CD4-positive, alpha-beta T cell treated with Interleukin-15 for 4 hours (primary cell): Measurements from ENCODE around the gene FBLN1.
"Not testable (repeated sequence)": the region's sequence is repeated elsewhere in the genome, so short reads cannot be mapped to it uniquely, and the experiment has no call there.

Experiments used
- DNase-seq: peaks from one replicate; pipeline ENCODE4 v3.0.0-alpha.2; 2020; ENCODE audit warnings: low spot score

Gene FBLN1

GRCh38 chr22:45612940-45613339, 110.3 kb downstream of the FBLN1 start:
- no peak for DNase-seq

GRCh38 chr22:45615364-45615763, 112.7 kb downstream of the FBLN1 start:
- DNase-seq, result no peak

DNA sequence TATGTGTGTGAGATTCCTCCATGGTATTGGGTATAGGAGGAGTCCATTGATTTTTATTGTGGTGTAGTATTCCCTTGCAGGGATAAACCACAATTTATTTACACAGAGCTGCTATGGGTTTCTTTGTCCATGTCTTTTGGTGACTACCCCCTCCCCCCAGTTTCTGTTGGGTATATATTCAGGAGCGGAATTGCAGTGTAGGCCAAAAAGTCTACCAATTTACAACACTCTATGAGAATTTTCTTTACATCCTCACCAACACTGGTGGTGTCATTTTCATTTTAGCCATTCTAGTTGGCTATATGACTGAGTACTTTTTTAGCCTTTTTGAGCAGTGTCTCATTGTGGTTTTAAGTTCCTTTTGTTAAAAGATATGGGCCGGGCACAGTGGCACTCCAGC, 113.7 kb downstream of the FBLN1 start:
- DNase-seq, result no peak

DNA sequence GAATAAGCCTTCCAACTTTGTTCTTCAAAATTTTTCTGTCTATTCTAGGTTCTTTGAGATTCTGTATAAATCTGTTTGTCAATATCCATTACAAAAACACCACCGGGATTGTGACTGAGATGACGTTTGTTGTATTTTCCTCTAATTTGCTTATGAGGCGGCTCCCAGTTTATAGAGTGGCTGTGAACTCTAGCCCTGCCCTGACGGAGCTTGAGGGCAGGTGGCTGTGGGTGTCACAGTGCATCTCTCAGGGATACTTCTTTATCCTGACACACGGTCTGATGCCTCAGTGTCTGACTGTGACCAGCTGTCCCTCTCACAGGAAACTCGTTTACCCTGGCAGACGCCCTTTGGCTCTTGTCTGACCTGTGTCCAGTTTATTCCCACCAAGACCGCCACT, 115.3 kb downstream of the FBLN1 start:
- no peak for DNase-seq

GRCh38 chr22:45620706-45621105, 118.0 kb downstream of the FBLN1 start:
- DNase-seq, result no peak

GRCh38 chr22:45621836-45622600, 119.3 kb downstream of the FBLN1 start:
- DNase-seq, result no peak

DNA sequence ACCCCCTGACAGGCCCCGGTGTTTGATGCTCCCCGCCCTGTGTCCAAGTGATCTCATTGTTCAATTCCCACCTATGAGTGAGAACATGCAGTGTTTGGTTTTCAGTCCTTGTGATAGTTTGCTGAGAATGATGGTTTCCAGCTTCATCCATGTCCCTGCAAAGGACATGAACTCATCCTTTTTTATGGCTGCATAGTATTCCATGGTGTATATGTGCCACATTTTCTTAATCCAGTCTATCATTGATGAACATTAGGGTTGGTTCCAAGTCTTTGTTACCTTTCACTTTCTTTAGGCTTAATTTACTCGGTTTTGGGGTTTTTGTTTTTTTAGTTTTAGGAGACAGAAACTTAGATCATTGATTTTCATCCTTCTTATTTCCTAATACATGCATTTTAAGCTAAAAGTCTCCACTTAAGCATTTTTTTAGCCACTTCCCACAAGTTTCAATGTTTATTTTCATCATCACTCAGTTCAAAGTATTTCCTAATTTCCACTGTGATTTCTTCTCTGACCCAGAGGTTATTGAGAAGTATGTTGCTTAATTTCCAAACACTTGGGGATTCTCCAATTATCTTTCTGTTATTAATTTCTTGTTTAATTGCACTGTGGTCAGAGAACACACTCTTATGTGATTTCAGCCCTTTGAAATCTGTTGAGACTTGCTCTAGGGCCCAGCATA, 120.9 kb downstream of the FBLN1 start:
- DNase-seq, result not testable (repeated sequence)

DNA sequence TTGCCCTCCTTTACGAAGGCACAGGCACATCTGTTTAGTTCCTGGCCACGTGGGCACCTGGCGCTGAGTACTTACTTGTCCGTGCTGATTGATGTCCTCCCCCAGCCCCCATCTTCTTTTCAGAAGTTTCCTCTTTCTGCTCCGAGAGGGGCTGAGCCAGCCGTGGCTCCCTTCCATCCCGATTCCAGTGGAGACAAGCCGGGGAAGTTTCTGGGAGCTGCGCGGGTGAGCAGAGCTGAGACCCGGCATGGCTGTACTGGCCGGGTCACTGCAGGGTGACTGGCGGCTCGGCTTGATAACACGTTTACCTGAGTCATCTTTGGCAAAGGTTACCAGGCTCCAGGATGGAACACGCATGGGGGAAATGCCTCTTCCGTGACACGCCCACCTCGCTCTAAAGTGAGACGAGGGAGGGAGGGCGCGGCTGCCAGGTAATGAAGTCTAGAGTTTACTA, 123.5 kb downstream of the FBLN1 start:
- no peak for DNase-seq

- no peak for DNase-seq
These were observed 125.0 kb downstream of the FBLN1 start for GRCh38 chr22:45627489-45628233.

DNA sequence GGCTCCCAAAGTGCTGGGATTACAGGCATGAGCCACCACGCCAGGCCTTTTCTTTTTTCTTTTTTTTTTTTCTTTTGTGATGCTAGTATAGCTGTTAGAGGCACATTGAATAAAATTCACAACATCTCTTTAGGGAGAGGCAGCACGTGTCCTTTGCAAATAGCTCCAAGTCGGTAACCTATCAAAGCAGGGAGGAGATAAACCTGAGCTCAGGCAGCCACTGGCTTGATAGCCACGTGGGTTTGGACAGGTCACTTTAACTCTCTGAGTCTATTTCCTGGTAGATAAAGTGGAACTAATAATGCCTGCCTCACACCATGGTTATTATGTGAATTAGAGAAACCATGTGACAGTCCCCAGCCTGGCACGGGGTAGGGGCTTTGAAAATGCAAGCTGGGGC, 125.8 kb downstream of the FBLN1 start:
- DNase-seq, result no peak

GRCh38 chr22:45629469-45630089, 126.9 kb downstream of the FBLN1 start:
- DNase-seq, result no peak

DNA sequence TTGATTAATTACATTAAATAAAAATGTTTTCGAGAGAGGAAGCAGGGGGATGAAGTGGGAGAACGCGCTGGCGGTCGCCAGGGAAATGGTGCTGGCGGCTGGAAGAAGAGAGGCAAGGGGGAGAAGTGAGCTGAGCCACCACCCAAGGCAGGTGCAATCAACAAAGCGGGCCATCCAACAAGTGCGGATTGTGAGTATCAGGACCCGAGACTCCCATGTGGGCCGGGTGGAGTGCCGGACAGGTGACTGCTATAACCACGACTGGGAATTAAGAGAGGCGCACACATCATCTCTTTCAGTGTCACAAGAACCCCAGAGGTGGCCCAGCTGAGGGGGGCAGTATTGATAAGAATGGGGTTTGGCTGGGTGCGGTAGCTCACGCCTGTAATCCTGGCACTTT, 127.8 kb downstream of the FBLN1 start:
- DNase-seq, result no peak

GRCh38 chr22:45631140-45631840, 128.6 kb downstream of the FBLN1 start:
- DNase-seq, result no peak

DNA sequence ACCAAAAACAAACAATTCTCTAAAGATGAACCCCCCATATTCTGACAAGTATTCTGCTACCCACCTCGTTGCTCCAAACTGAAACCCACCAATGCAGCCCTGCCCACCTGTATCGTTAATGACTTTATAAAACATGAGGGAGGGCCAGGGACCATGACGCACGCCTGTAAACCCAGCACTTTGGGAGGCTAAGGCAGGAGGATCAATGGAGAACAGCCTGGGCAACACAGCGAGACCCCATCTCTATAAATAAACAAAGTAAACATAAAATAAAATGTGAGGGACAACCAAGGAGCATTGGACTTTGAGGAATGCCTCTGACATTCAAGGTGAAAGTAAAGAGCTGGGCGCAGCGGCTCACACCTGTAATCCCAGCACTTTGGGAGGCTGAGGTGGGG, 129.2 kb downstream of the FBLN1 start:
- no peak for DNase-seq

GRCh38 chr22:45632791-45633515, 130.3 kb downstream of the FBLN1 start:
- no peak for DNase-seq

GRCh38 chr22:45636683-45637082, 134.0 kb downstream of the FBLN1 start:
- DNase-seq, result no peak

DNA sequence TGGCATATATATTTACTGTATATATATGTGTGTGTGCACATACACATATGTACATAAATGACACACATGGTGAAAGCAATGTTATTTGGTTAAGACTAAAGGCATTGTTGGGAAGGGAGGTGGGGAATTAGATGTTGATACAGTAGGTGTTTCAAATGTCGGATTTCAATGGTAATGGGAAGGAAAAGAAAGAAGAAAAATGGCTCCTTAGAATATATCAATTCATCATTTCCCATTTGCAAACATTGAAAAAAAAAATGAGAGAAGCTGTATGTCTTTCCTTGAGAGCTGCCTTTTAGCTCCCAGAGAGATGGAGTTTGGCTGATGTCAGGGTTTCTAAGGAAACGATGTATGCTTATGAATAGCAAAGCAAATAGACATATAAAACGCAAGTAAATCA, 135.5 kb downstream of the FBLN1 start:
- no peak for DNase-seq

GRCh38 chr22:45638834-45639746, 136.4 kb downstream of the FBLN1 start:
- no peak for DNase-seq

GRCh38 chr22:45639747-45640102, 137.0 kb downstream of the FBLN1 start:
- DNase-seq, result no peak

- no peak for DNase-seq
These were observed 137.7 kb downstream of the FBLN1 start for GRCh38 chr22:45640291-45640940.
